ENCODE results near the gene KLHL17.

KLHL17 gene

GRCh38 chr1:947958-948357, 12.4 kb upstream of the KLHL17 start:
- Histone ChIP-seq H2AFZ (ENCODE audit: low read length) (no peak overlapping the region), H3K27me3 (replicated peaks; ENCODE audit: insufficient read depth, low read length) (peaks cover 4% of the 10 kb centered on the region), H3K36me3 (replicated peaks; ENCODE audit: insufficient read depth, low read length) (peaks cover 3% of the 10 kb centered on the region; the same call in 1 of the 2 replicates), H4K20me1 (ENCODE audit: insufficient read depth, low read length) (no peaks in the 10 kb centered on the region), H3K4me1 (ENCODE audit: low read length) (peaks cover 23% of the 10 kb centered on the region), H3K9ac (ENCODE audit: low read length) (no peak overlapping the region), H3K4me2 (ENCODE audit: low read depth, low read length) (no peak overlapping the region), H3K79me2 (ENCODE audit: low read length) (no peaks in the 10 kb centered on the region), H3K27ac (ENCODE audit: low read length) (no peak overlapping the region), H3K4me3 (ENCODE audit: low read length) (no peak overlapping the region), H3K9me3 (replicated peaks; ENCODE audit: insufficient read depth, low read length) (no peaks in the 10 kb centered on the region), H3F3A (ENCODE audit: insufficient read depth, low read length) (peaks cover 16% of the 10 kb centered on the region), H3K9me2 (replicated peaks; ENCODE audit: insufficient read depth, low read length) (no peaks in the 10 kb centered on the region)
- TF ChIP-seq EZH2 (optimal IDR thresholded peaks at IDR 0.05; ENCODE audit: low read depth, low read length) (no peak), CTCF (IDR thresholded peaks at IDR 0.05; ENCODE audit: low read length) (no peak), EZH2phosphoT487 (IDR thresholded peaks at IDR 0.05; ENCODE audit: low read length) (no peak)
- DNase-seq: no peak

DNA sequence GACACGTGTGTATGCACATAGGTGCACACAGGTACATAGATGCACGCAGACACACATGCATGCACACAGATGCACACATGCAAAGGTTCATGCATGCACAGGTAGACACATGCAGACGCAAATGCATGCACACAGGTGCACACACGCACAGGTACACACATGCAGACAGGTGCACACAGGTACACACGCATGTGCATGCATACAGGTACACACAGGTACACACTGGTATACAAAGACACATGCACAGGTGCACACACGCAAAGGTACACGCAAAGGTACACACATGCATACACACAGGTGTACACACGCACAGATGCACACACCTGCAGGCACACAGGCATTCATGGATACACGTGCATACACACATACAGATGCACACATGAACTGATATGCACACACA, 10.1 kb upstream of the KLHL17 start:
- no peak for TF ChIP-seq CTCF (IDR thresholded peaks at IDR 0.05; ENCODE audit: low read length)
- no peak for TF ChIP-seq EZH2phosphoT487 (IDR thresholded peaks at IDR 0.05; ENCODE audit: low read length)
- no peak for TF ChIP-seq EZH2 (optimal IDR thresholded peaks at IDR 0.05; ENCODE audit: low read depth, low read length)
- Histone ChIP-seq H3K9me2 (replicated peaks; ENCODE audit: insufficient read depth, low read length) (no peaks in the 10 kb centered on the region), H3K36me3 (replicated peaks; ENCODE audit: insufficient read depth, low read length) (peaks cover 7% of the 10 kb centered on the region), H3K27me3 (replicated peaks; ENCODE audit: insufficient read depth, low read length) (no peaks in the 10 kb centered on the region), H3K79me2 (ENCODE audit: low read length) (peaks cover 6% of the 10 kb centered on the region), H3K9me3 (replicated peaks; ENCODE audit: insufficient read depth, low read length) (no peaks in the 10 kb centered on the region), H3K4me3 (ENCODE audit: low read length) (no peak overlapping the region), H3F3A (ENCODE audit: insufficient read depth, low read length) (no peaks in the 10 kb centered on the region), H3K4me1 (ENCODE audit: low read length) (peaks cover 6% of the 10 kb centered on the region), H2AFZ (ENCODE audit: low read length) (no peak overlapping the region), H4K20me1 (ENCODE audit: insufficient read depth, low read length) (no peaks in the 10 kb centered on the region), H3K4me2 (ENCODE audit: low read depth, low read length) (no peak overlapping the region), H3K27ac (ENCODE audit: low read length) (no peak overlapping the region), H3K9ac (ENCODE audit: low read length) (no peak overlapping the region)
- no peak for DNase-seq

GRCh38 chr1:950881-951280, 9.5 kb upstream of the KLHL17 start:
- H3K9ac ChIP-seq (ENCODE audit: low read length): no peak overlapping the region
- no peak overlapping the region for H3K27ac ChIP-seq (ENCODE audit: low read length)
- 0 out of 2 replicates have a peak, but pooled peaks cover under 1% of the 10 kb centered on the region for H3K4me1 ChIP-seq (ENCODE audit: low read length)
- peaks cover 9% of the 10 kb centered on the region for H3K79me2 ChIP-seq (ENCODE audit: low read length)
- no peak for DNase-seq
- H3K4me3 ChIP-seq (ENCODE audit: low read length): no peak overlapping the region
- H3F3A ChIP-seq (ENCODE audit: insufficient read depth, low read length): no peaks in the 10 kb centered on the region
- peaks cover 7% of the 10 kb centered on the region for H3K36me3 ChIP-seq (replicated peaks; ENCODE audit: insufficient read depth, low read length)
- H2AFZ ChIP-seq (ENCODE audit: low read length): no peak overlapping the region
- no peak overlapping the region for H3K4me2 ChIP-seq (ENCODE audit: low read depth, low read length)
- no peaks in the 10 kb centered on the region for H3K9me2 ChIP-seq (replicated peaks; ENCODE audit: insufficient read depth, low read length)
- H4K20me1 ChIP-seq (ENCODE audit: insufficient read depth, low read length): no peaks in the 10 kb centered on the region
- no peaks in the 10 kb centered on the region for H3K27me3 ChIP-seq (replicated peaks; ENCODE audit: insufficient read depth, low read length)
- H3K9me3 ChIP-seq (replicated peaks; ENCODE audit: insufficient read depth, low read length): no peaks in the 10 kb centered on the region
- TF ChIP-seq EZH2phosphoT487 (IDR thresholded peaks at IDR 0.05; ENCODE audit: low read length) (no peak), EZH2 (optimal IDR thresholded peaks at IDR 0.05; ENCODE audit: low read depth, low read length) (no peak), CTCF (IDR thresholded peaks at IDR 0.05; ENCODE audit: low read length) (no peak)
